ENCODE results near the gene PRKAG2. TPM values are rescaled to one million over a fixed set of nuclear protein-coding genes. Genes with fewer than 3 reads are reported as not detected.

Gene PRKAG2
- total and polyA plus RNA-seq, 2 of the 8 experiments (the other 6 are each of a cell fraction or from before 2014, with no cell fraction given): 7.5 to 18.1 TPM

DNA sequence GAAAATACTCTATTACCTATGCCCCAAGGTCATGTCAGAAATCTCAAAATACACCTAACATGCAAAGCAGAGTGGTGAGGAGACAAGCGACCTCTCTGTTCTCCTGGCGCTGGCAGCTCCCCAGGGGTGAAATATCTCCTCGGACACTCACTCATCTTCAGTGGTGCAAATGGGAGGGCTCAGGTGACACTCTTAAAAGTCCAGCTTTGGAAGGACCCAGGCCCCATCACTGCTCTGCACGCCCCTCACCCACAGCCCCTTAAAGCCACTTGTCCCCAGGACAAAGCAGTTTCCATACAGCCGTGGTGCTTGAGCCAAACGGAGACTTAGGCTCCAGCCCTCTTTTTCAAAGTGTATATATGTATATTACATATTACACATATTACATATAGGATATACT is 12.4 kb downstream of the PRKAG2 start:
- Histone ChIP-seq H2BK15ac (ENCODE audit: low read length) (no peak overlapping the region), H3K36me3 (ENCODE audit: control insufficient read depth in 2 of 4, insufficient read depth in 4 of 4, low read length in 3 of 4) (no peaks in the 10 kb centered on the region), H3K9ac (replicated peaks in 1 of 4; ENCODE audit: extremely low read depth in 1 of 4, low read depth in 3 of 4, low read length in 3 of 4) (no peak overlapping the region), H3K14ac (ENCODE audit: insufficient read length) (no peak overlapping the region), H4K20me1 (replicated peaks in 1 of 2; ENCODE audit: control insufficient read depth in 1 of 2, insufficient read depth in 2 of 2, low read length in 2 of 2) (no peaks in the 10 kb centered on the region), H3K56ac (replicated peaks; ENCODE audit: insufficient read length, low read depth, low read length) (no peak overlapping the region), H2AFZ (ENCODE audit: low read length) (no peak overlapping the region), H3K4me3 (ENCODE audit: extremely low read depth in 1 of 4, insufficient read depth in 2 of 4, low read depth in 3 of 4, low read length in 4 of 4) (no peak overlapping the region), H3K79me2 (ENCODE audit: control insufficient read depth in 1 of 2, insufficient read depth in 2 of 2, low read length in 2 of 2) (no peaks in the 10 kb centered on the region), H2BK20ac (ENCODE audit: low read length) (no peak overlapping the region), H3K23ac (ENCODE audit: insufficient read length) (no peak overlapping the region), H2AK5ac (ENCODE audit: low read depth, low read length) (no peak overlapping the region), H3K27ac (ENCODE audit: low read depth, low read length) (no peak overlapping the region), H3K27me3 (replicated peaks in 1 of 4; ENCODE audit: control insufficient read depth in 3 of 4, extremely low read depth in 1 of 4, insufficient read depth in 3 of 4, low read length in 3 of 4) (no peaks in the 10 kb centered on the region), H3K79me1 (ENCODE audit: low read depth, low read length) (no peaks in the 10 kb centered on the region), H3K23me2 (ENCODE audit: low read depth, low read length) (no peaks in the 10 kb centered on the region), H3K4ac (replicated peaks; ENCODE audit: insufficient read length, low read depth, low read length) (no peak overlapping the region), H3K4me1 (replicated peaks in 1 of 4; ENCODE audit: control insufficient read depth in 3 of 4, insufficient read depth in 4 of 4, low read length in 3 of 4) (peaks cover 0 to 4% (median 3%) of the 10 kb centered on the region in 4 experiments; a peak in 5 of 7 replicates), H4K91ac (replicated peaks; ENCODE audit: insufficient read length, low read length) (no peak overlapping the region), H2BK120ac (replicated peaks; ENCODE audit: low read depth, low read length) (no peak overlapping the region), H2BK12ac (ENCODE audit: low read depth, low read length) (no peak overlapping the region), H3K18ac (ENCODE audit: extremely low read depth, low read length) (no peak overlapping the region), H4K5ac (ENCODE audit: insufficient read length, low read depth, low read length) (no peak overlapping the region), H3K4me2 (ENCODE audit: insufficient read depth in 1 of 2, low read depth in 2 of 2, low read length in 2 of 2) (no peak overlapping the region), H4K8ac (ENCODE audit: extremely low read depth, insufficient read depth, low read length) (no peak overlapping the region), H3K9me3 (ENCODE audit: insufficient read depth in 2 of 2, low read depth in 1 of 2, low read length in 1 of 2) (no peaks in the 10 kb centered on the region), H2BK5ac (ENCODE audit: low read depth, low read length) (no peak overlapping the region)
- no peak for FAIRE-seq
- 90% methylated on average over 6 of the region's 6 CpGs; no CpG with 5 or more reads in 1 of the 2 experiments for WGBS, 2 experiments (ENCODE audit: extremely low coverage in 1 of 2, insufficient coverage in 1 of 2, insufficient read length in 1 of 2, insufficient replicate concordance in 2 of 2, low coverage in 1 of 2, low lambda C conversion rate in 2 of 2, missing lambda C conversion rate in 1 of 2)
- ChIA-PET POLR2A (ENCODE audit: partially characterized antibody) (no interaction called here), CTCF (ENCODE audit: partially characterized antibody) (interaction anchor here (2.0 kb wide), 1 partner anchor 55 kb away, joined by 7 read pairs; no protein-coding TSS in a partner anchor)
- TF ChIP-seq CREB1 (IDR thresholded peaks at IDR 0.05): no peak
- TF ChIP-seq CHD1 (IDR thresholded peaks at IDR 0.05; ENCODE audit: low read depth, low read length): no peak
- TF ChIP-seq, protein P1, sequence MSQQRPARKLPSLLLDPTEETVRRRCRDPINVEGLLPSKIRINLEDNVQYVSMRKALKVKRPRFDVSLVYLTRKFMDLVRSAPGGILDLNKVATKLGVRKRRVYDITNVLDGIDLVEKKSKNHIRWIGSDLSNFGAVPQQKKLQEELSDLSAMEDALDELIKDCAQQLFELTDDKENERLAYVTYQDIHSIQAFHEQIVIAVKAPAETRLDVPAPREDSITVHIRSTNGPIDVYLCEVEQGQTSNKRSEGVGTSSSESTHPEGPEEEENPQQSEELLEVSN (IDR thresholded peaks at IDR 0.05): no peak
- no peak for TF ChIP-seq TAF1 (IDR thresholded peaks at IDR 0.05; ENCODE audit: low read depth, low read length)
- TF ChIP-seq, protein P2, sequence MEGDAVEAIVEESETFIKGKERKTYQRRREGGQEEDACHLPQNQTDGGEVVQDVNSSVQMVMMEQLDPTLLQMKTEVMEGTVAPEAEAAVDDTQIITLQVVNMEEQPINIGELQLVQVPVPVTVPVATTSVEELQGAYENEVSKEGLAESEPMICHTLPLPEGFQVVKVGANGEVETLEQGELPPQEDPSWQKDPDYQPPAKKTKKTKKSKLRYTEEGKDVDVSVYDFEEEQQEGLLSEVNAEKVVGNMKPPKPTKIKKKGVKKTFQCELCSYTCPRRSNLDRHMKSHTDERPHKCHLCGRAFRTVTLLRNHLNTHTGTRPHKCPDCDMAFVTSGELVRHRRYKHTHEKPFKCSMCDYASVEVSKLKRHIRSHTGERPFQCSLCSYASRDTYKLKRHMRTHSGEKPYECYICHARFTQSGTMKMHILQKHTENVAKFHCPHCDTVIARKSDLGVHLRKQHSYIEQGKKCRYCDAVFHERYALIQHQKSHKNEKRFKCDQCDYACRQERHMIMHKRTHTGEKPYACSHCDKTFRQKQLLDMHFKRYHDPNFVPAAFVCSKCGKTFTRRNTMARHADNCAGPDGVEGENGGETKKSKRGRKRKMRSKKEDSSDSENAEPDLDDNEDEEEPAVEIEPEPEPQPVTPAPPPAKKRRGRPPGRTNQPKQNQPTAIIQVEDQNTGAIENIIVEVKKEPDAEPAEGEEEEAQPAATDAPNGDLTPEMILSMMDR (IDR thresholded peaks at IDR 0.05; ENCODE audit: control extremely low read depth in 1 of 3, insufficient read depth in 1 of 3, low read depth in 1 of 3, low read length in 3 of 3): no peak
- TF ChIP-seq GABPA (IDR thresholded peaks at IDR 0.05; ENCODE audit: borderline replicate concordance, insufficient read depth, low read length): no peak
- no peak for TF ChIP-seq RAD21 (IDR thresholded peaks at IDR 0.05 in 1 of 2, conservative IDR thresholded peaks at IDR 0.05 in 1 of 2; ENCODE audit: low read depth in 2 of 2, low read length in 2 of 2)
- no peak for TF ChIP-seq KDM4A (IDR thresholded peaks at IDR 0.05; ENCODE audit: low read depth, low read length, severe bottlenecking)
- TF ChIP-seq TBP (IDR thresholded peaks at IDR 0.05; ENCODE audit: low read depth, low read length): no peak
- TF ChIP-seq HDAC6 (IDR thresholded peaks at IDR 0.05; ENCODE audit: low read depth, low read length): no peak
- TF ChIP-seq SIX5 (IDR thresholded peaks at IDR 0.05; ENCODE audit: low read depth, low read length): no peak
- no peak for DNase-seq (ENCODE audit: low read depth in 1 of 2, low spot score in 2 of 2)

All from H1 (cell line).